Measurements from ENCODE around the gene PAK6. TPM values are rescaled to one million over a fixed set of nuclear protein-coding genes. Genes with fewer than 3 reads are reported as not detected.

The PAK6 gene
- polyA plus RNA-seq, 1 donor (not counting 4 experiments of a cell fraction or from before 2014, with no cell fraction given): 11.5 TPM

DNA sequence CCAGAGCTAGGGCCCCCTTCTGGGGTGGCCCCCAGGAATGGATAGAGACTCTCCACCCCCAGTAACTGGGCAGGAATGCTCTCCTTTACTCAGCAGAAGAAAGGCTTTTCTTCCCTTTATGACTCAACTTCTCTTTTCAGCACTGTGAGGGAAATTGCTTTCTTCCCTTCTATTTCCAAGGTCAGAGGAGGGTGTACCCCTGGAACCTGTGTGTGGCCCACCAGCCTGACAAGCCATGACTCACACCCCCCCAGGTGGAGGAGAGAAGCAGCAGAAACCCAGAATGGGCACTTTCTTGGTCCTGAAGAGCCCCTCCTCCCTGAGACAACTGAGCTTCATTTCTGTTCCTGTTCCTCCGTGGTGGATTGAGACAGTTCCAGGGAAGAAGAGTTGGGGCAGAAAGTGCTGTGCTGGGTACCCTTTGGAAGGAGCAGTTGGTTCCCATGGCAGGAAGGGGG, 46.7 kb downstream of the PAK6 start:
- peak; percentile 44 for FAIRE-seq
- H3K36me3 ChIP-seq (ENCODE audit: control insufficient read depth in 2 of 2, extremely low read depth in 1 of 2, insufficient read depth in 2 of 2, low read length in 2 of 2): no peaks in the 10 kb centered on the region
- peaks cover 14% of the 10 kb centered on the region for H3K4me1 ChIP-seq (ENCODE audit: control insufficient read depth, extremely low read depth, insufficient read depth, low read length)
- H3K9me1 ChIP-seq (ENCODE audit: control insufficient read depth, extremely low read depth, insufficient read depth, low read length): no peaks in the 10 kb centered on the region
- no peak overlapping the region for H3K9ac ChIP-seq (ENCODE audit: control insufficient read depth, extremely low read depth, insufficient read depth, low read length)
- H2AFZ ChIP-seq (ENCODE audit: control insufficient read depth, low read length): no peak overlapping the region
- no peaks in the 10 kb centered on the region for H4K20me1 ChIP-seq (ENCODE audit: control insufficient read depth, extremely low read depth, insufficient read depth, low read length)
- DNase-seq (ENCODE audit: low read depth, low spot score): no peak
- no peak overlapping the region for H3K4me3 ChIP-seq (ENCODE audit: control insufficient read depth in 2 of 3, extremely low read depth in 1 of 3, insufficient read depth in 2 of 3, low read depth in 1 of 3, low read length in 3 of 3)
- peaks cover 51% of the 10 kb centered on the region for H3K27me3 ChIP-seq (ENCODE audit: control insufficient read depth, extremely low read depth, insufficient read depth, low read length)
- no peaks in the 10 kb centered on the region for H3K79me2 ChIP-seq (ENCODE audit: control insufficient read depth, insufficient read depth, low read length)
- dilution Hi-C loops (cut with MboI; ENCODE audit: extremely low pct_ligation_motif_present, low sequenced_read_pairs): no loop called here
- peak overlapping the region; percentile 32 for H3K4me2 ChIP-seq (ENCODE audit: control insufficient read depth, extremely low read depth, insufficient read depth, low read depth, low read length)
- H3K9me3 ChIP-seq (ENCODE audit: control insufficient read depth, low read depth, low read length): no peaks in the 10 kb centered on the region
- H3K27ac ChIP-seq (ENCODE audit: control insufficient read depth, insufficient read depth, low read length): no peak overlapping the region
- no peak for TF ChIP-seq EZH2 (IDR thresholded peaks at IDR 0.05; ENCODE audit: low read length)
- TF ChIP-seq, protein P1, sequence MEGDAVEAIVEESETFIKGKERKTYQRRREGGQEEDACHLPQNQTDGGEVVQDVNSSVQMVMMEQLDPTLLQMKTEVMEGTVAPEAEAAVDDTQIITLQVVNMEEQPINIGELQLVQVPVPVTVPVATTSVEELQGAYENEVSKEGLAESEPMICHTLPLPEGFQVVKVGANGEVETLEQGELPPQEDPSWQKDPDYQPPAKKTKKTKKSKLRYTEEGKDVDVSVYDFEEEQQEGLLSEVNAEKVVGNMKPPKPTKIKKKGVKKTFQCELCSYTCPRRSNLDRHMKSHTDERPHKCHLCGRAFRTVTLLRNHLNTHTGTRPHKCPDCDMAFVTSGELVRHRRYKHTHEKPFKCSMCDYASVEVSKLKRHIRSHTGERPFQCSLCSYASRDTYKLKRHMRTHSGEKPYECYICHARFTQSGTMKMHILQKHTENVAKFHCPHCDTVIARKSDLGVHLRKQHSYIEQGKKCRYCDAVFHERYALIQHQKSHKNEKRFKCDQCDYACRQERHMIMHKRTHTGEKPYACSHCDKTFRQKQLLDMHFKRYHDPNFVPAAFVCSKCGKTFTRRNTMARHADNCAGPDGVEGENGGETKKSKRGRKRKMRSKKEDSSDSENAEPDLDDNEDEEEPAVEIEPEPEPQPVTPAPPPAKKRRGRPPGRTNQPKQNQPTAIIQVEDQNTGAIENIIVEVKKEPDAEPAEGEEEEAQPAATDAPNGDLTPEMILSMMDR (optimal IDR thresholded peaks at IDR 0.05 in 1 of 3, IDR thresholded peaks at IDR 0.05 in 1 of 3, conservative IDR thresholded peaks at IDR 0.05 in 1 of 3; ENCODE audit: extremely low read depth in 1 of 3, insufficient read depth in 2 of 3, low read length in 3 of 3): no peak

DNA sequence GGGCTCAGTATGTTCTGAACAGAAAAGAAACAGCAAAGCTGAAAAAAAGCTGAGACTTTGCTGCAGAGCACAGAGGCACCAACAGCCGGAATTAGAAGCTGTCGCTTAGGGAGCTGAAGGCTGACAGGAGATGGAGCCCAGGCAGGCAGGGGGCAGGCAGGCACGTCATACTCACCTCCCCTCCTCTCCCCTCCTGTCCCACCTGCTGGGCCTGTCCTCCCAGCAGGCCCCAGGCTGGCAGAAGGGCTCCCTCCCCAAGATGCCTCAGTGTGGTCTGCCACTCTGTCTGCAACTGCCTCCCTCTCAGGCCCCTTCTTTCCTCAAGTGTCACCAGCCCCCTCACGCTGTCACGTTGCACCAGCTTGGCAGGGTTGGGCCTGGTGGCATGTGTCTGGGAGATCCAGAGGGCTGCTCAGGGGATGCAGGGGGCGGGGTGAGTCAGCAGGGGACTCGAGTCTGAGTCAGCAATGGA, 47.2 kb downstream of the PAK6 start:
- Histone ChIP-seq H3K9me3 (ENCODE audit: control insufficient read depth, low read depth, low read length) (no peaks in the 10 kb centered on the region), H3K4me1 (ENCODE audit: control insufficient read depth, extremely low read depth, insufficient read depth, low read length) (peaks cover 14% of the 10 kb centered on the region), H3K4me2 (ENCODE audit: control insufficient read depth, extremely low read depth, insufficient read depth, low read depth, low read length) (no peak overlapping the region), H2AFZ (ENCODE audit: control insufficient read depth, low read length) (no peak overlapping the region), H4K20me1 (ENCODE audit: control insufficient read depth, extremely low read depth, insufficient read depth, low read length) (no peaks in the 10 kb centered on the region), H3K4me3 (ENCODE audit: control insufficient read depth in 2 of 3, extremely low read depth in 1 of 3, insufficient read depth in 2 of 3, low read depth in 1 of 3, low read length in 3 of 3) (no peak overlapping the region), H3K27me3 (ENCODE audit: control insufficient read depth, extremely low read depth, insufficient read depth, low read length) (peaks cover 46% of the 10 kb centered on the region), H3K36me3 (ENCODE audit: control insufficient read depth in 2 of 2, extremely low read depth in 1 of 2, insufficient read depth in 2 of 2, low read length in 2 of 2) (no peaks in the 10 kb centered on the region), H3K27ac (ENCODE audit: control insufficient read depth, insufficient read depth, low read length) (no peak overlapping the region), H3K79me2 (ENCODE audit: control insufficient read depth, insufficient read depth, low read length) (no peaks in the 10 kb centered on the region), H3K9ac (ENCODE audit: control insufficient read depth, extremely low read depth, insufficient read depth, low read length) (no peak overlapping the region), H3K9me1 (ENCODE audit: control insufficient read depth, extremely low read depth, insufficient read depth, low read length) (no peaks in the 10 kb centered on the region)
- dilution Hi-C loops (cut with MboI; ENCODE audit: extremely low pct_ligation_motif_present, low sequenced_read_pairs): no loop called here
- TF ChIP-seq, protein P1 (optimal IDR thresholded peaks at IDR 0.05 in 1 of 3, IDR thresholded peaks at IDR 0.05 in 1 of 3, conservative IDR thresholded peaks at IDR 0.05 in 1 of 3; ENCODE audit: extremely low read depth in 1 of 3, insufficient read depth in 2 of 3, low read length in 3 of 3): no peak
- TF ChIP-seq EZH2 (IDR thresholded peaks at IDR 0.05; ENCODE audit: low read length): no peak
- FAIRE-seq (no peak), DNase-seq (ENCODE audit: low read depth, low spot score) (no peak)

Measured in keratinocyte (primary cell).